Testis (tissue), 2 donors: ENCODE data around the gene YPEL4.

ENCODE experiments used
- CTCF ChIP-seq, 3 experiments: fragments of 450-650 bp in 2 of 3; fragments of 200-600 bp in 1 of 3; sonication (generic) in 1 of 3; IDR thresholded peaks; one replicate each; pipeline ENCODE4 v1.5.1; 2016 to 2019; ENCODE audit warnings: antibody characterized with exemption in 3 of 3, mild to moderate bottlenecking in 2 of 3, moderate library complexity in 1 of 3
- POLR2A ChIP-seq: fragments of 450-650 bp; IDR thresholded peaks from one replicate; pipeline ENCODE4 v1.6.1; 2017; ENCODE audit warnings: antibody characterized with exemption, mild to moderate bottlenecking, moderate library complexity

- no peak for TF ChIP-seq POLR2A
- TF ChIP-seq CTCF (IDR thresholded peaks at IDR 0.05), result no peak
Observed at GRCh38 chr11:57618438-57618837, 31.3 kb downstream of the YPEL4 start.
